Mesendoderm (in vitro differentiated cells): Measurements from ENCODE around the gene GCNT2.
"Not testable (repeated sequence)": the region's sequence is repeated elsewhere in the genome, so short reads cannot be mapped to it uniquely, and the experiment has no call there.

Experiments used
- DNase-seq: peaks from one replicate; pipeline ENCODE4 v3.0.0; 2013
- H2AK5ac ChIP-seq: 2 replicates; pipeline ENCODE4 v1.6.1; 2013; ENCODE audit warnings: low read length, inconsistent platforms
- H2BK120ac ChIP-seq: 2 replicates; pipeline ENCODE4 v1.6.1; 2013; ENCODE audit warnings: low read depth, mild to moderate bottlenecking, low read length, moderate library complexity, mixed read lengths
- H2BK15ac ChIP-seq: replicated peaks from 2 replicates; pipeline ENCODE4 v1.6.1; 2013; ENCODE audit warnings: low read depth, mild to moderate bottlenecking, moderate library complexity
- H2BK5ac ChIP-seq: 2 replicates; pipeline ENCODE4 v1.6.1; 2013; ENCODE audit warnings: low read length, inconsistent platforms
- H3K18ac ChIP-seq: 2 replicates; pipeline ENCODE4 v1.6.1; 2013; ENCODE audit warnings: mild to moderate bottlenecking, low read length, mixed read lengths
- H3K23ac ChIP-seq: one replicate; pipeline ENCODE4 v1.6.1; 2013; ENCODE audit warnings: low read length
- H3K27ac ChIP-seq: 2 replicates; pipeline ENCODE4 v1.5.1; 2013; ENCODE audit warnings: low read depth, mild to moderate bottlenecking, inconsistent platforms, low read length, moderate library complexity
- H3K27me3 ChIP-seq: 2 replicates; pipeline ENCODE4 v1.6.1; 2013; ENCODE audit warnings: low read length, control low read depth, mild to moderate bottlenecking, inconsistent platforms; ENCODE audit not compliant: insufficient read depth, poor library complexity
- H3K36me3 ChIP-seq: 2 replicates; pipeline ENCODE4 v1.6.1; 2013; ENCODE audit warnings: low read length, inconsistent platforms; ENCODE audit not compliant: control insufficient read depth, insufficient read depth
- H3K4ac ChIP-seq: one replicate; pipeline ENCODE4 v1.6.1; 2013; ENCODE audit warnings: low read depth, mild to moderate bottlenecking, low read length, moderate library complexity
- H3K4me1 ChIP-seq: 2 replicates; pipeline ENCODE4 v1.6.1; 2013; ENCODE audit warnings: low read depth, low read length, inconsistent platforms; ENCODE audit not compliant: control insufficient read depth
- H3K4me2 ChIP-seq: 2 replicates; pipeline ENCODE4 v1.6.1; 2013; ENCODE audit warnings: low read length
- H3K4me3 ChIP-seq: 2 replicates; pipeline ENCODE4 v1.5.1; 2013; ENCODE audit warnings: mild to moderate bottlenecking, low read length
- H3K56ac ChIP-seq: one replicate; pipeline ENCODE4 v1.6.1; 2013; ENCODE audit warnings: low read length
- H3K79me1 ChIP-seq: 2 replicates; pipeline ENCODE4 v1.6.1; 2013; ENCODE audit warnings: low read length, inconsistent platforms
- H3K79me2 ChIP-seq: 2 replicates; pipeline ENCODE4 v1.6.1; 2013; ENCODE audit warnings: mild to moderate bottlenecking, low read length; ENCODE audit not compliant: control insufficient read depth, insufficient read depth
- H3K9ac ChIP-seq: 2 replicates; pipeline ENCODE4 v1.6.1; 2013; ENCODE audit warnings: low read length, inconsistent platforms
- H4K5ac ChIP-seq: one replicate; pipeline ENCODE4 v1.6.1; 2013; ENCODE audit warnings: low read length
- H4K8ac ChIP-seq: one replicate; pipeline ENCODE4 v1.6.1; 2013; ENCODE audit warnings: low read depth, mild to moderate bottlenecking, control low read depth, low read length, moderate library complexity
- WGBS: extraction: QIAGEN DNeasy Blood & Tissue Kit; methylation state at CpG from one replicate; pipeline ENCODE4 v1.1.7; 2013; ENCODE audit warnings: low lambda C conversion rate, missing lambda C conversion rate; ENCODE audit not compliant: insufficient coverage; ENCODE audit errors: extremely low coverage; 5-methylcytosine and 5-hydroxymethylcytosine counted together

The GCNT2 gene

DNA sequence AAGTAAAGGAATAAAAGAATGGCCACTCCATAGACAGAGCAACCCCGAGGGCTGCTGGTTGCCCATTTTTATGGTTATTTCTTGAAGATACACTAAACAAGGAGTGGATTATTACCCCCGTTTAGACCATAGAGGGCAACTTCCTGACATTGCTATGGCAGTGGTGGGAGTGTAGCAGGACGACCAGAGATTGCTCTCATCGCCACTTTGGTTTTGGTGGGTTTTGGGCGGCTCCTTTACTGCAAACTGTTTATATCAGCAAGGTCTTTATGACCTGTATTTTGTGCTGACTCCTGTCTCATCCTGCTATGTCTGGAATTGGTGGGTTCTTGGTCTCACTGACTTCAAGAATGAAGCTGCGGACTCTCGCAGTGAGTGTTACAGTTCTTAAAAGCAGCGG, 94.5 kb downstream of the GCNT2 start:
- no peak for DNase-seq
- Histone ChIP-seq H4K5ac (no peak overlapping the region), H3K23ac (no peak overlapping the region), H3K27ac (no peak overlapping the region), H2AK5ac (no peak overlapping the region), H2BK120ac (no peak overlapping the region), H3K9ac (no peak overlapping the region), H3K4ac (no peak overlapping the region), H2BK15ac (no peak overlapping the region), H4K8ac (no peak overlapping the region), H3K4me2 (no peak overlapping the region), H3K79me2 (peaks cover 11% of the 10 kb centered on the region), H3K18ac (no peak overlapping the region), H2BK5ac (no peak overlapping the region), H3K27me3 (no peaks in the 10 kb centered on the region), H3K79me1 (peaks cover 3% of the 10 kb centered on the region), H3K36me3 (no peaks in the 10 kb centered on the region), H3K56ac (no peak overlapping the region), H3K4me1 (no peaks in the 10 kb centered on the region), H3K4me3 (no peak overlapping the region)
- WGBS, result no CpG with 5 or more reads among the region's 8 CpGs

DNA sequence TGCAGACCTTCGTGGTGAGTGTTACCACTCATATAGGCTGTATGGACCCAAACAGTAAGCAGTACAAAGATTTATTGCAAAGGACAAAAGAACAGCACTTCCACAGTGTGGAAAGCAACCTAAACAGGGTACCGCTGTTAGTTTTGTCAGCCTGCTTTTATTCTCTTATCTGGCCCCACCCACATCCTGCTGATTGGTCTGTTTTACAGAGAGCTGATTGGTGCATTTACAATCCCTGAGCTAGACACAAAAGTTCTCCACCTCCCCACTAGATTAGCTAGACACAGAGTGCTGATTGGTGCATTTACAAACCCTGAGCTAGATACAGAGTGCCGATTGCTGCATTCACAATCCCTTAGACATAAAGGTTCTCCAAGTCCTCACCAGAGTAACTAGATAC, 95.1 kb downstream of the GCNT2 start:
- H3K4me3 ChIP-seq, H3K23ac ChIP-seq, H3K9ac ChIP-seq, H3K79me1 ChIP-seq, H3K36me3 ChIP-seq, H2BK120ac ChIP-seq, H4K5ac ChIP-seq, H3K56ac ChIP-seq, DNase-seq, H2BK15ac ChIP-seq, H3K18ac ChIP-seq, H2AK5ac ChIP-seq, H3K4me2 ChIP-seq, H3K27ac ChIP-seq, H3K4ac ChIP-seq, H3K4me1 ChIP-seq, H3K27me3 ChIP-seq, H2BK5ac ChIP-seq, H4K8ac ChIP-seq: not testable (repeated sequence)
- peaks cover 11% of the 10 kb centered on the region for H3K79me2 ChIP-seq
- WGBS, result no CpG with 5 or more reads among the region's 3 CpGs

DNA sequence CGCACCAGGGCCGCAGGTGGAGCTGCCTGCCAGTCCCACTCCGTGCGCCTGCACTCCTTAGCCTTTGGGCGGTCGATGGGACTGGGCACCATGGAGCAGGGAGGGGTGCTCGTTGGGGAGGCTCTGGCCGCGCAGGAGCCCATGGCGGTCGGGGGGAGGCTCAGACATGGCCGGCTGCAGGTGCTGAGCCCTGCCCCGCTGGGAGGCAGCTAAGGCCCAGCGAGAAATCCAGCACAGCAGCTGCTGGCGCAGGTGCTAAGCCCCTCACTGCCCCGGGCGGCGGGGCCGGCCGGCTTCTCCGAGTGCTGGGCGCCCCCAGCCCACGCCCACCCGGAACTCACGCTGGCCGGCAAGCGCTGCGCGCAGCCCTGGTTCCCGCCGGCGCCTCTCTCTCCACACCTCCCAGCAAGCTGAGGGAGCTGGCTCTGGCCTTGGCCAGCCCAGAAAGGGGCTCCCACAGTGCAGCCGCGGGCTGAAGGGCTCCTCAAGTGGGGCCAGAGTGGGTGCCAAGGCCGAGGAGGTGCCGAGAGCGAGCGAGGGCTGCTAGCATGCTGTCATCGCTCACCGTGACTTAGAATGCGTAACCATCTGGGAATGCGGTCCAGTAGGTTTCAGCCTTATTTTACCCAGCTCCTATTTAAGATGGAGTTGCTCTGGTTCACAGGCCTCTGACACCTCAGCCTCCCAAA, 96.0 kb downstream of the GCNT2 start:
- H3K4ac ChIP-seq, result no peak overlapping the region
- no peak overlapping the region for H3K18ac ChIP-seq
- no peak overlapping the region for H2BK120ac ChIP-seq
- no peak overlapping the region for H3K56ac ChIP-seq
- H3K4me3 ChIP-seq, result no peak overlapping the region
- H3K23ac ChIP-seq, result no peak overlapping the region
- no CpG with 5 or more reads among the region's 42 CpGs for WGBS
- no peaks in the 10 kb centered on the region for H3K27me3 ChIP-seq
- H4K5ac ChIP-seq, result no peak overlapping the region
- no peaks in the 10 kb centered on the region for H3K36me3 ChIP-seq
- peaks cover 11% of the 10 kb centered on the region for H3K79me2 ChIP-seq
- no peak overlapping the region for H3K4me2 ChIP-seq
- H2BK15ac ChIP-seq, result no peak overlapping the region
- no peak overlapping the region for H3K9ac ChIP-seq
- no peak overlapping the region for H3K27ac ChIP-seq
- DNase-seq, result no peak
- no peak overlapping the region for H2BK5ac ChIP-seq
- H3K4me1 ChIP-seq, result no peaks in the 10 kb centered on the region
- no peak overlapping the region for H2AK5ac ChIP-seq
- peaks cover 3% of the 10 kb centered on the region for H3K79me1 ChIP-seq
- H4K8ac ChIP-seq, result no peak overlapping the region

DNA sequence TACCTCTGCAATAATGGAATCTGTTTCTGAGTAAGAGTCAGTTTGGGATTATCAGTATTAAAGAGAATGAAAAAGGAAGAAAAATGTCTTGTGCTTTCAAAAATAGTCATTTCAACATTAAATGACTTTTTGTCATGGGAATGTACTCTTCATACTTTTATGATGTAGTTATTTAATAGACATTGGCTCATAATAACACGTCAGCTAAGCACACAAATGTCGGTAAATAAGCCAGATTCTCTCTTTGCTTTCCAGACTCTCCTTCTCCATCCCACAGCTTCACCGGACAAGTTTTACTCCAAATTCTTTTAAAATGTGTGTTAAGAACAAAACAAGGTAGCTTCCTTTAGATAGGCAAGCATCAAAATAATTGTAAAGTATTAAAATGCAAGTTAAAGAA, 97.3 kb downstream of the GCNT2 start:
- H3K79me1 ChIP-seq, result peaks cover 3% of the 10 kb centered on the region

DNA sequence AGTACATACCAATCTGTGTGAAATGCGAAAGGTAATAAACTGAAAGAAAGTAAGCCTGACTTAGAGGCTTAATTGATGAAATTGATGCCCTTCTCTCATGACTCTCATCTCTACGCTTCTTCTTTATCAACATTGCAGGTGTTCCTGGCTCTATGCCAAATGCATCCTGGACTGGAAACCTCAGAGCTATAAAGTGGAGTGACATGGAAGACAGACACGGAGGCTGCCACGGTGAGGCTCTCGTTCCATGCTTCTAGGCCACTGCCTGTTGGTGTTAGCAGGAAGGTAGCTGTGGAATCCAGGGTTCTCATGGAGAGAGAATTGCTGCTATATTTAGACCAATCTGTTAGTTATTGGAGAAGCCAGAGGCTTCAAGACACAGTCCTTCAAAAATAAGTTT, 100.1 kb downstream of the GCNT2 start:
- Histone ChIP-seq H3K36me3 (no peaks in the 10 kb centered on the region), H4K8ac (no peak overlapping the region), H4K5ac (no peak overlapping the region), H2AK5ac (no peak overlapping the region), H3K4me2 (no peak overlapping the region), H3K4ac (no peak overlapping the region), H3K9ac (no peak overlapping the region), H2BK5ac (no peak overlapping the region), H3K27me3 (no peaks in the 10 kb centered on the region), H3K18ac (no peak overlapping the region), H3K4me3 (no peak overlapping the region), H2BK15ac (no peak overlapping the region), H3K4me1 (no peaks in the 10 kb centered on the region), H3K79me2 (peaks cover 2% of the 10 kb centered on the region), H3K79me1 (no peaks in the 10 kb centered on the region), H3K56ac (no peak overlapping the region), H3K27ac (no peak overlapping the region), H3K23ac (no peak overlapping the region), H2BK120ac (no peak overlapping the region)
- no peak for DNase-seq
- no CpG with 5 or more reads among the region's 5 CpGs for WGBS

More for the DNA sequence above, 97.3 kb downstream of the GCNT2 start:
- no peak overlapping the region for H3K18ac ChIP-seq
- no peak for DNase-seq
- no peak overlapping the region for H3K23ac ChIP-seq
- H3K56ac ChIP-seq, result no peak overlapping the region
- H3K36me3 ChIP-seq, result no peaks in the 10 kb centered on the region
- no peaks in the 10 kb centered on the region for H3K4me1 ChIP-seq
- no peak overlapping the region for H3K4me3 ChIP-seq
- H3K9ac ChIP-seq, result no peak overlapping the region
- peaks cover 10% of the 10 kb centered on the region for H3K79me2 ChIP-seq
- no peak overlapping the region for H2AK5ac ChIP-seq
- H3K4ac ChIP-seq, result no peak overlapping the region
- H3K4me2 ChIP-seq, result no peak overlapping the region
- no peaks in the 10 kb centered on the region for H3K27me3 ChIP-seq
- WGBS, result no CpG with 5 or more reads among the region's 3 CpGs
- no peak overlapping the region for H4K8ac ChIP-seq
- no peak overlapping the region for H4K5ac ChIP-seq
- no peak overlapping the region for H3K27ac ChIP-seq
- no peak overlapping the region for H2BK5ac ChIP-seq
- H2BK120ac ChIP-seq, result no peak overlapping the region
- no peak overlapping the region for H2BK15ac ChIP-seq

DNA sequence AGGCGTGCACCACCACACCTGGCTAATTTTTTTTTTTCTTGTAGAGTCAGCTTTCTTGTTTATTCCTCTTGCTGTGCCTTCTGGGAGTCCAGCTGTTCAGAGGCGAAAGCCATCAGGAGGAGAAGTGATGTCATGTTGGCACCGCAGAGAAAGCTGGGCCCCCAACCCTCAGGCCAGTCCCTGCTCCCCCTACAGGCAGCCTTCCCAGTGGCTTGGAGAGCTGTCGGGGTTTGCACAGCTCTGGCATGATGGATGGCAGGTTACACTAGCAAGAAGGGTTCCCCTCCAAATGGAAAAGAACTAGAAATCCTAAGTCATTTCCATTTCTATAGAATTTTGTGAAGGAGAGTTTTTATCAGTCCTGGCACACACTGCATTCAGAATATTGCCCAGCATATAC, 100.7 kb downstream of the GCNT2 start:
- Histone ChIP-seq H4K5ac (no peak overlapping the region), H3K18ac (no peak overlapping the region), H3K56ac (no peak overlapping the region), H3K4me3 (no peak overlapping the region), H4K8ac (no peak overlapping the region), H3K23ac (no peak overlapping the region), H3K4ac (no peak overlapping the region), H3K9ac (no peak overlapping the region), H2BK5ac (no peak overlapping the region), H3K27me3 (no peaks in the 10 kb centered on the region), H3K4me1 (no peaks in the 10 kb centered on the region), H3K79me2 (peaks cover 2% of the 10 kb centered on the region), H3K79me1 (no peaks in the 10 kb centered on the region), H3K27ac (no peak overlapping the region), H3K36me3 (no peaks in the 10 kb centered on the region), H2BK15ac (no peak overlapping the region), H3K4me2 (no peak overlapping the region), H2BK120ac (no peak overlapping the region), H2AK5ac (no peak overlapping the region)
- no CpG with 5 or more reads among the region's 4 CpGs for WGBS
- DNase-seq, result peak; percentile 25
